Liver (tissue), 9 donors: ENCODE results near the gene TXNRD2. TPM values are rescaled to one million over a fixed set of nuclear protein-coding genes. Genes with fewer than 3 reads are reported as not detected.

Source experiments
- DNase-seq: peaks from one replicate; pipeline ENCODE4 v3.0.0-alpha.2; 2017; ENCODE audit warnings: low spot score
- H3K27ac ChIP-seq, 2 donors: one replicate each; pipeline ENCODE4 v1.7.0; 2013; ENCODE audit warnings: inconsistent platforms in 2 of 2, low read length in 2 of 2, control low read depth in 1 of 2, low read depth in 1 of 2, mild to moderate bottlenecking in 1 of 2
- H3K27me3 ChIP-seq, 4 donors: one replicate each; pipeline versions ENCODE4 v1.6.1 to v1.7.0; 2013; ENCODE audit warnings: low read length in 3 of 4, inconsistent platforms in 1 of 4, mild to moderate bottlenecking in 1 of 4, moderate library complexity in 1 of 4; ENCODE audit not compliant: control insufficient read depth in 4 of 4, insufficient read depth in 4 of 4
- H3K36me3 ChIP-seq, 4 donors: one replicate each; pipeline versions ENCODE4 v1.6.1 to v1.7.0; 2013; ENCODE audit warnings: low read length in 3 of 4, mild to moderate bottlenecking in 3 of 4, low read depth in 1 of 4, moderate library complexity in 1 of 4; ENCODE audit not compliant: control insufficient read depth in 4 of 4, insufficient read depth in 3 of 4
- H3K4me1 ChIP-seq, 4 donors: one replicate each; pipeline versions ENCODE4 v1.6.1 to v1.7.0; 2013; ENCODE audit warnings: low read length in 3 of 4, mild to moderate bottlenecking in 3 of 4, moderate library complexity in 1 of 4; ENCODE audit not compliant: control insufficient read depth in 4 of 4, insufficient read depth in 4 of 4
- H3K4me3 ChIP-seq, 3 donors: one replicate each; pipeline versions ENCODE4 v1.6.1 to v1.7.0; 2013; ENCODE audit warnings: low read length in 3 of 3, control low read depth in 1 of 3, low read depth in 1 of 3, mild to moderate bottlenecking in 1 of 3
- H3K9ac ChIP-seq, 2 donors: one replicate each; pipeline ENCODE4 v1.7.0; 2013; ENCODE audit warnings: low read length in 2 of 2, mild to moderate bottlenecking in 2 of 2, moderate library complexity in 2 of 2, control low read depth in 1 of 2, low read depth in 1 of 2
- H3K9me3 ChIP-seq, 4 donors: one replicate each; pipeline versions ENCODE4 v1.6.1 to v1.7.0; 2013; ENCODE audit warnings: low read length in 3 of 4; ENCODE audit not compliant: control insufficient read depth in 4 of 4
- EGR1 ChIP-seq, 2 donors: IDR thresholded peaks; 2 replicates each; pipeline ENCODE4 v1.6.1; 2016 to 2018; ENCODE audit warnings: antibody characterized with exemption in 2 of 2, low read depth in 2 of 2
- FOXA1 ChIP-seq: IDR thresholded peaks from 2 replicates; pipeline ENCODE4 v1.6.1; 2016; ENCODE audit warnings: antibody characterized with exemption
- FOXA2 ChIP-seq: IDR thresholded peaks from 2 replicates; pipeline ENCODE4 v1.6.1; 2016; ENCODE audit warnings: antibody characterized with exemption
- GABPA ChIP-seq, 2 donors: IDR thresholded peaks in 1 of 2; conservative IDR thresholded peaks in 1 of 2; 2 replicates each; pipeline ENCODE4 v1.6.1; 2016; ENCODE audit warnings: antibody characterized with exemption in 2 of 2, mild to moderate bottlenecking in 1 of 2, moderate library complexity in 1 of 2
- HNF4A ChIP-seq, 2 donors: conservative IDR thresholded peaks; 2 replicates each; pipeline ENCODE4 v1.6.1; 2016; ENCODE audit warnings: antibody characterized with exemption in 2 of 2, mild to moderate bottlenecking in 2 of 2
- HNF4G ChIP-seq: IDR thresholded peaks from 2 replicates; pipeline ENCODE4 v1.6.1; 2016; ENCODE audit warnings: antibody characterized with exemption
- JUND ChIP-seq, 2 donors: IDR thresholded peaks; 2 replicates each; pipeline ENCODE4 v1.6.1; 2016; ENCODE audit warnings: antibody characterized with exemption in 2 of 2
- NR2F2 ChIP-seq: IDR thresholded peaks from 2 replicates; pipeline ENCODE4 v1.6.1; 2016; ENCODE audit warnings: antibody characterized with exemption
- RAD21 ChIP-seq, 2 donors: IDR thresholded peaks; 2 replicates each; pipeline ENCODE4 v1.6.1; 2016; ENCODE audit warnings: antibody characterized with exemption in 2 of 2, mild to moderate bottlenecking in 2 of 2
- RXRA ChIP-seq, 2 donors: IDR thresholded peaks; 2 replicates each; pipeline ENCODE4 v1.6.1; 2017 to 2018; ENCODE audit warnings: antibody characterized with exemption in 2 of 2, mild to moderate bottlenecking in 1 of 2
- SP1 ChIP-seq: IDR thresholded peaks from 2 replicates; pipeline ENCODE4 v1.6.1; 2018; ENCODE audit warnings: antibody characterized with exemption, mild to moderate bottlenecking
- TAF1 ChIP-seq: conservative IDR thresholded peaks from 2 replicates; pipeline ENCODE4 v1.6.1; 2016; ENCODE audit warnings: antibody characterized with exemption, mild to moderate bottlenecking
- YY1 ChIP-seq: IDR thresholded peaks from 2 replicates; pipeline ENCODE4 v1.6.1; 2016; ENCODE audit warnings: antibody characterized with exemption, mild to moderate bottlenecking
- WGBS: extraction: QIAGEN DNeasy Blood & Tissue Kit; methylation state at CpG from one replicate; pipeline ENCODE4 v1.1.7; 2013; 5-methylcytosine and 5-hydroxymethylcytosine counted together
- polyA plus RNA-seq, 2 donors: library from polyadenylated mRNA; stranded (reverse) in 1 of 2; unstranded in 1 of 2; fragments of 200-250 nt in 1 of 2; fragments of >200 nt in 1 of 2; fragmentation: Nextera tagmentation in 1 of 2; extraction: Ambion mirVana in 1 of 2; gene quantifications; one replicate each; pipeline versions ENCODE4 v1.2.1 to v1.2.3, GENCODE V29; 2013 to 2015
- total RNA-seq, 2 donors: library from RNA; depleted of rRNA; stranded (reverse); fragments of >200 nt; gene quantifications; one replicate each; pipeline ENCODE4 v1.2.3, GENCODE V29; 2014
- TF ChIP-seq, protein P1 (sequence below): IDR thresholded peaks from 2 replicates; pipeline ENCODE4 v1.6.1; 2016; ENCODE audit warnings: antibody characterized with exemption
- TF ChIP-seq, protein P2 (sequence below): IDR thresholded peaks from 2 replicates; pipeline ENCODE4 v1.6.1; 2016; ENCODE audit warnings: antibody characterized with exemption
- TF ChIP-seq, protein P3 (sequence below): fragments of 150-350 bp; IDR thresholded peaks from 2 replicates; pipeline ENCODE4 v1.5.1; 2017; ENCODE audit warnings: improper control_type of control experiment, low read depth, low read length; ENCODE audit not compliant: missing input control
- TF ChIP-seq, protein P4 (sequence below): IDR thresholded peaks from 2 replicates; pipeline ENCODE4 v1.6.1; 2016; ENCODE audit warnings: antibody characterized with exemption, mild to moderate bottlenecking
- TF ChIP-seq, protein P5 (sequence below): IDR thresholded peaks from 2 replicates; pipeline ENCODE4 v1.6.1; 2016; ENCODE audit warnings: antibody characterized with exemption
- donor health status: healthy.
- donor health status: healthy.
- donor health status: healthy.
- donor health status: healthy.
- donor health status: healthy.

TXNRD2 gene
- total and polyA plus RNA-seq, 4 donors: 22.2 to 41.3 (median 33.6) TPM

DNA sequence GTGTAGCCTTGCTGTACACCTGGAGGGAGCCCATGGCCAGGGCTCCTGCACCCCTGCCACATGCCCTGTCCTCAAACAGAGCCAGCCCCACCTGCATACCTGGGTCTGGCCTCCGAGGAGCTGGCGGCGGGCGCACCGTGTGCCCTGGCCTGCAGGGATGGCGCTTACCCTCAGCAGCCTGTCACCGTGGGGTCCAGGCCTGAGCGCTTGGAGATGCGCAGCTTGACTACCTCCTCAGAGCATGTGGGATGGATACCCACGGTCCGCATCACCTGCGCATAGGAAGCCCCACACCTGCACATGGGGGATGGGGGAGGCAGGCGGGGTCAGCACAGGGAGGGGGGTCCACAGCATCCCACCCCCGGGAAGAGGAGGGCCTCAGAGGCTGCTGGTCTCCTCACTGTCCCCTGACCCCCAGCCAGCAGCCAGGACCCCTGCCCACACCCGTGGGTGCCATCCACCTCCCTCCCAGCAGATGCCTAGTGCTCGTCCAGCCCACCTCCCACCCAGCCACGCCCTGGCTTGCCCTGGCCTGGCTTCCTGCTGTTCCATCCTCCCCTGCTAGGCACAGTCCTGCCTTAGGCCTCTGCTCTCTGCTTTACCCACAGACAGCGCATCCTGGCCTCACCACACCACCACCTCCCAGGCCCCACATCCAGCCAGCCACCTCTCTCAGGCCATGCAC is 64.5 kb downstream of the TXNRD2 start:
- no peak overlapping the region for H3K9ac ChIP-seq
- WGBS: 94% methylated on average over 18 of the region's 18 CpGs
- no peak for TF ChIP-seq SP1
- TF ChIP-seq FOXA2: no peak
- TF ChIP-seq TAF1: no peak
- no peak for TF ChIP-seq YY1
- TF ChIP-seq FOXA1: no peak
- peaks cover 0 to 10% (median 3%) of the 10 kb centered on the region in 4 donors for H3K36me3 ChIP-seq
- no peaks in the 10 kb centered on the region for H3K4me1 ChIP-seq
- no peaks in the 10 kb centered on the region for H3K27me3 ChIP-seq
- H3K9me3 ChIP-seq: no peaks in the 10 kb centered on the region
- DNase-seq: no peak
- H3K4me3 ChIP-seq: no peak overlapping the region
- no peak overlapping the region for H3K27ac ChIP-seq

DNA sequence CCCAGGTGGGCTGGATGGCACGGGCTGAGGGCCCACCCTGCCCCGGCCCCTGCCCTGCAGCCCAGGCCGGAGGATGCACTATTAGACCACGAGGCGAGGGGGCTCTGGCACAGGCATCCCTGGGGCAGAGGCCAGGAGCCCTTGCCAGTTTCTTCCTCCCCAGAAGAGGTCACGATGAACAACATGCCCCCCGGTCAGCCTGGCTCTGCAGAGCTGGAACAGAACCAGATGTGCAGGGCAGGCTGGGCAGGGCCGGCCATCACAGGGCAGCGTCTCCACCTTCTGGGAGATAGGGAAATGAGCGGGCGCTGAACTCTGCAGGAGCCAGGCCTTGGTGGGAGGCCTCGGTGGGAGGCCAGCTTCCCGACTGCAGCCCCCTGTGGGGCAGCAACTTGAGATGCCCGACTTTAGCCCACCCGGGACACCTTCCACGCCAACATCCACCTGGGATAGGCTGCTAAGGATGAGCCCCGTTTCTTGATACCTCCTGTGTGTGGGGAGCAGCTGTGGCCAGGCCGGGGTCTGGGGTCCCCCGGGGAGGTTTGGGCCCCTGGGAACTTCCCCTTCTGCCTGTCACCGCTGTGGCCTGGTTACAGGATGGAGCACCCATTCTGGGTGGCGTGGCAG is 65.2 kb downstream of the TXNRD2 start:
- TF ChIP-seq EGR1 (IDR thresholded peaks at IDR 0.05; ENCODE audit: low read depth in 2 of 2): no peak
- no peak for TF ChIP-seq TAF1
- TF ChIP-seq, protein P1, sequence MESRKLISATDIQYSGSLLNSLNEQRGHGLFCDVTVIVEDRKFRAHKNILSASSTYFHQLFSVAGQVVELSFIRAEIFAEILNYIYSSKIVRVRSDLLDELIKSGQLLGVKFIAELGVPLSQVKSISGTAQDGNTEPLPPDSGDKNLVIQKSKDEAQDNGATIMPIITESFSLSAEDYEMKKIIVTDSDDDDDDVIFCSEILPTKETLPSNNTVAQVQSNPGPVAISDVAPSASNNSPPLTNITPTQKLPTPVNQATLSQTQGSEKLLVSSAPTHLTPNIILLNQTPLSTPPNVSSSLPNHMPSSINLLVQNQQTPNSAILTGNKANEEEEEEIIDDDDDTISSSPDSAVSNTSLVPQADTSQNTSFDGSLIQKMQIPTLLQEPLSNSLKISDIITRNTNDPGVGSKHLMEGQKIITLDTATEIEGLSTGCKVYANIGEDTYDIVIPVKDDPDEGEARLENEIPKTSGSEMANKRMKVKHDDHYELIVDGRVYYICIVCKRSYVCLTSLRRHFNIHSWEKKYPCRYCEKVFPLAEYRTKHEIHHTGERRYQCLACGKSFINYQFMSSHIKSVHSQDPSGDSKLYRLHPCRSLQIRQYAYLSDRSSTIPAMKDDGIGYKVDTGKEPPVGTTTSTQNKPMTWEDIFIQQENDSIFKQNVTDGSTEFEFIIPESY: no peak
- TF ChIP-seq FOXA2: no peak
- TF ChIP-seq JUND (IDR thresholded peaks at IDR 0.05): no peak
- TF ChIP-seq HNF4A (conservative IDR thresholded peaks at IDR 0.05): no peak
- TF ChIP-seq FOXA1: no peak
- TF ChIP-seq YY1: no peak
- TF ChIP-seq, protein P2, sequence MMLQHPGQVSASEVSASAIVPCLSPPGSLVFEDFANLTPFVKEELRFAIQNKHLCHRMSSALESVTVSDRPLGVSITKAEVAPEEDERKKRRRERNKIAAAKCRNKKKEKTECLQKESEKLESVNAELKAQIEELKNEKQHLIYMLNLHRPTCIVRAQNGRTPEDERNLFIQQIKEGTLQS: no peak
- no peak for TF ChIP-seq RXRA (IDR thresholded peaks at IDR 0.05)
- no peak for TF ChIP-seq SP1
- no peak for TF ChIP-seq NR2F2
- no peak for TF ChIP-seq HNF4G
- TF ChIP-seq, protein P3, sequence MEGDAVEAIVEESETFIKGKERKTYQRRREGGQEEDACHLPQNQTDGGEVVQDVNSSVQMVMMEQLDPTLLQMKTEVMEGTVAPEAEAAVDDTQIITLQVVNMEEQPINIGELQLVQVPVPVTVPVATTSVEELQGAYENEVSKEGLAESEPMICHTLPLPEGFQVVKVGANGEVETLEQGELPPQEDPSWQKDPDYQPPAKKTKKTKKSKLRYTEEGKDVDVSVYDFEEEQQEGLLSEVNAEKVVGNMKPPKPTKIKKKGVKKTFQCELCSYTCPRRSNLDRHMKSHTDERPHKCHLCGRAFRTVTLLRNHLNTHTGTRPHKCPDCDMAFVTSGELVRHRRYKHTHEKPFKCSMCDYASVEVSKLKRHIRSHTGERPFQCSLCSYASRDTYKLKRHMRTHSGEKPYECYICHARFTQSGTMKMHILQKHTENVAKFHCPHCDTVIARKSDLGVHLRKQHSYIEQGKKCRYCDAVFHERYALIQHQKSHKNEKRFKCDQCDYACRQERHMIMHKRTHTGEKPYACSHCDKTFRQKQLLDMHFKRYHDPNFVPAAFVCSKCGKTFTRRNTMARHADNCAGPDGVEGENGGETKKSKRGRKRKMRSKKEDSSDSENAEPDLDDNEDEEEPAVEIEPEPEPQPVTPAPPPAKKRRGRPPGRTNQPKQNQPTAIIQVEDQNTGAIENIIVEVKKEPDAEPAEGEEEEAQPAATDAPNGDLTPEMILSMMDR: no peak
- no peak for TF ChIP-seq GABPA (IDR thresholded peaks at IDR 0.05 in 1 of 2, conservative IDR thresholded peaks at IDR 0.05 in 1 of 2)
- TF ChIP-seq, protein P4, sequence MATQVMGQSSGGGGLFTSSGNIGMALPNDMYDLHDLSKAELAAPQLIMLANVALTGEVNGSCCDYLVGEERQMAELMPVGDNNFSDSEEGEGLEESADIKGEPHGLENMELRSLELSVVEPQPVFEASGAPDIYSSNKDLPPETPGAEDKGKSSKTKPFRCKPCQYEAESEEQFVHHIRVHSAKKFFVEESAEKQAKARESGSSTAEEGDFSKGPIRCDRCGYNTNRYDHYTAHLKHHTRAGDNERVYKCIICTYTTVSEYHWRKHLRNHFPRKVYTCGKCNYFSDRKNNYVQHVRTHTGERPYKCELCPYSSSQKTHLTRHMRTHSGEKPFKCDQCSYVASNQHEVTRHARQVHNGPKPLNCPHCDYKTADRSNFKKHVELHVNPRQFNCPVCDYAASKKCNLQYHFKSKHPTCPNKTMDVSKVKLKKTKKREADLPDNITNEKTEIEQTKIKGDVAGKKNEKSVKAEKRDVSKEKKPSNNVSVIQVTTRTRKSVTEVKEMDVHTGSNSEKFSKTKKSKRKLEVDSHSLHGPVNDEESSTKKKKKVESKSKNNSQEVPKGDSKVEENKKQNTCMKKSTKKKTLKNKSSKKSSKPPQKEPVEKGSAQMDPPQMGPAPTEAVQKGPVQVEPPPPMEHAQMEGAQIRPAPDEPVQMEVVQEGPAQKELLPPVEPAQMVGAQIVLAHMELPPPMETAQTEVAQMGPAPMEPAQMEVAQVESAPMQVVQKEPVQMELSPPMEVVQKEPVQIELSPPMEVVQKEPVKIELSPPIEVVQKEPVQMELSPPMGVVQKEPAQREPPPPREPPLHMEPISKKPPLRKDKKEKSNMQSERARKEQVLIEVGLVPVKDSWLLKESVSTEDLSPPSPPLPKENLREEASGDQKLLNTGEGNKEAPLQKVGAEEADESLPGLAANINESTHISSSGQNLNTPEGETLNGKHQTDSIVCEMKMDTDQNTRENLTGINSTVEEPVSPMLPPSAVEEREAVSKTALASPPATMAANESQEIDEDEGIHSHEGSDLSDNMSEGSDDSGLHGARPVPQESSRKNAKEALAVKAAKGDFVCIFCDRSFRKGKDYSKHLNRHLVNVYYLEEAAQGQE: no peak
- TF ChIP-seq, protein P5, sequence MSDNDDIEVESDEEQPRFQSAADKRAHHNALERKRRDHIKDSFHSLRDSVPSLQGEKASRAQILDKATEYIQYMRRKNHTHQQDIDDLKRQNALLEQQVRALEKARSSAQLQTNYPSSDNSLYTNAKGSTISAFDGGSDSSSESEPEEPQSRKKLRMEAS: no peak
- no peak for TF ChIP-seq RAD21 (IDR thresholded peaks at IDR 0.05)
- H3K36me3 ChIP-seq: peaks cover 0 to 10% (median 3%) of the 10 kb centered on the region in 4 donors
- H3K4me3 ChIP-seq: no peak overlapping the region
- H3K9me3 ChIP-seq: no peaks in the 10 kb centered on the region
- no peaks in the 10 kb centered on the region for H3K4me1 ChIP-seq
- H3K27ac ChIP-seq: no peak overlapping the region
- no peak overlapping the region for H3K9ac ChIP-seq
- no peaks in the 10 kb centered on the region for H3K27me3 ChIP-seq
- DNase-seq: no peak
- 86% methylated on average over 21 of the region's 21 CpGs for WGBS
